Endothelial cell of umbilical vein (primary cell): Measurements from ENCODE around the gene MCUR1. TPM values are rescaled to one million over a fixed set of nuclear protein-coding genes. Genes with fewer than 3 reads are reported as not detected.

Experiments
- BruUV-seq: library from RNA; stranded (reverse); fragments of 400-500 nt; replicated peaks from 2 replicates; lab custom pipeline; 2021; lab: Mats Ljungman, UMichigan
- CTCF ChIA-PET: fragments of 300-600, 350-600 bp; sonication (Branson Sonifier 250); formaldehyde crosslinking; loops from one replicate; lab custom pipeline; 2021; ENCODE audit warnings: antibody characterized with exemption, inconsistent platforms; lab: Charles Lee
- POLR2A ChIA-PET: fragments of 300-600, 350-600 bp; sonication (Branson Sonifier 250); formaldehyde crosslinking; loops from one replicate; lab custom pipeline; 2021; ENCODE audit warnings: antibody characterized with exemption, inconsistent platforms; lab: Charles Lee
- DNase-seq: peaks from one replicate; pipeline ENCODE4 v3.0.0-alpha.2; 2011; ENCODE audit warnings: low read depth, low spot score
- FAIRE-seq: peaks from 2 replicates; lab custom pipeline; 2011; peaks lifted over from hg19 to GRCh38; lab: Jason Lieb, UNC
- H2AFZ ChIP-seq: 2 replicates; pipeline ENCODE4 v1.6.0; 2012; ENCODE audit warnings: low read depth, low read length, control low read depth, inconsistent platforms
- H3K27ac ChIP-seq: 2 replicates; pipeline ENCODE4 v1.5.1; 2011; ENCODE audit warnings: low read depth, mild to moderate bottlenecking, control low read depth, low read length, moderate library complexity; ENCODE audit not compliant: insufficient read depth
- H3K27me3 ChIP-seq, 2 experiments: 2 replicates each; pipeline versions ENCODE4 v1.6.0 to v1.6.1; 2011; ENCODE audit warnings: low read length in 2 of 2, mixed read lengths in 1 of 2; ENCODE audit not compliant: control insufficient read depth in 2 of 2, insufficient read depth in 2 of 2
- H3K36me3 ChIP-seq, 2 experiments: 2 replicates in 1 of 2; 3 replicates in 1 of 2; pipeline ENCODE4 v1.5.1; 2011; ENCODE audit warnings: low read length in 2 of 2, mild to moderate bottlenecking in 1 of 2, moderate library complexity in 1 of 2; ENCODE audit not compliant: control insufficient read depth in 2 of 2, insufficient read depth in 2 of 2; ENCODE audit errors: extremely low read depth in 1 of 2
- H3K4me1 ChIP-seq: 3 replicates; pipeline ENCODE4 v1.5.1; 2011; ENCODE audit warnings: mild to moderate bottlenecking, low read length; ENCODE audit not compliant: control insufficient read depth, insufficient read depth; ENCODE audit errors: extremely low read depth
- H3K4me2 ChIP-seq: 2 replicates; pipeline ENCODE4 v1.6.1; 2011; ENCODE audit warnings: low read length, control low read depth, mixed read lengths; ENCODE audit not compliant: insufficient read depth
- H3K4me3 ChIP-seq, 3 experiments: fragments of 200-600 bp in 1 of 3; sonication (generic), shearing (Covaris generic) in 1 of 3; replicated peaks in 1 of 3; 2 replicates each; pipeline ENCODE4 v1.5.1; 2011 to 2016; ENCODE audit warnings: control low read depth in 3 of 3, low read length in 3 of 3, mild to moderate bottlenecking in 2 of 3, inconsistent platforms in 1 of 3, low read depth in 1 of 3, moderate library complexity in 1 of 3; ENCODE audit not compliant: insufficient read depth in 1 of 3
- H3K79me2 ChIP-seq: 2 replicates; pipeline ENCODE4 v1.6.0; 2012; ENCODE audit warnings: low read length, inconsistent platforms; ENCODE audit not compliant: control insufficient read depth, insufficient read depth
- H3K9ac ChIP-seq: replicated peaks from 2 replicates; pipeline ENCODE3; 2011; ENCODE audit warnings: low read length, control low read depth; ENCODE audit not compliant: insufficient read depth; ENCODE audit errors: extremely low read depth
- H3K9me1 ChIP-seq: replicated peaks from 3 replicates; pipeline ENCODE4 v1.6.0; 2011; ENCODE audit warnings: mild to moderate bottlenecking, low read length; ENCODE audit not compliant: control insufficient read depth, insufficient read depth; ENCODE audit errors: extremely low read depth
- H3K9me3 ChIP-seq: replicated peaks from 2 replicates; pipeline ENCODE4 v1.5.1; 2012; ENCODE audit warnings: low read length, inconsistent platforms; ENCODE audit not compliant: control insufficient read depth, insufficient read depth
- H4K20me1 ChIP-seq: replicated peaks from 2 replicates; pipeline ENCODE3; 2011; ENCODE audit warnings: mild to moderate bottlenecking, low read length; ENCODE audit not compliant: control insufficient read depth, insufficient read depth; ENCODE audit errors: extremely low read depth
- CTCF ChIP-seq, 2 donors: IDR thresholded peaks; 1 replicate in 1 of 2; 2 replicates in 1 of 2; pipeline ENCODE4 v1.5.1; 2011; ENCODE audit warnings: low read length in 2 of 2, mild to moderate bottlenecking in 2 of 2, moderate library complexity in 2 of 2, control low read depth in 1 of 2, inconsistent platforms in 1 of 2, low read depth in 1 of 2; ENCODE audit not compliant: insufficient read depth in 1 of 2; ENCODE audit errors: extremely low read depth in 1 of 2
- EZH2 ChIP-seq: IDR thresholded peaks from 2 replicates; pipeline ENCODE4 v1.6.1; 2012; ENCODE audit warnings: borderline replicate concordance, low read depth, mild to moderate bottlenecking, moderate library complexity, low read length, inconsistent platforms; ENCODE audit not compliant: severe bottlenecking
- FOS ChIP-seq: IDR thresholded peaks from 2 replicates; pipeline ENCODE4 v1.6.1; 2011; ENCODE audit warnings: mild to moderate bottlenecking, low read length, moderate library complexity, borderline replicate concordance; ENCODE audit not compliant: insufficient read depth
- GATA2 ChIP-seq: IDR thresholded peaks from 2 replicates; pipeline ENCODE4 v1.7.0; 2011; ENCODE audit warnings: low read depth, mild to moderate bottlenecking, moderate library complexity, mixed read lengths, low read length; ENCODE audit not compliant: insufficient read length, insufficient read depth
- JUN ChIP-seq: IDR thresholded peaks from 2 replicates; pipeline ENCODE4 v1.6.1; 2011; ENCODE audit warnings: borderline replicate concordance, low read depth; ENCODE audit not compliant: insufficient read length, insufficient read depth
- MAX ChIP-seq: IDR thresholded peaks from 2 replicates; pipeline ENCODE4 v1.6.1; 2011; ENCODE audit not compliant: insufficient read depth, insufficient read length
- MYC ChIP-seq: IDR thresholded peaks from one replicate; pipeline ENCODE4 v1.6.1; 2011; ENCODE audit warnings: mild to moderate bottlenecking, low read depth, low read length
- POLR2A ChIP-seq: IDR thresholded peaks from 2 replicates; pipeline ENCODE4 v1.6.1; 2012; ENCODE audit warnings: low read depth, mild to moderate bottlenecking, control low read depth, low read length
- POLR2AphosphoS5 ChIP-seq: IDR thresholded peaks from 2 replicates; pipeline ENCODE4 v1.6.1; 2012; ENCODE audit warnings: low read depth, mild to moderate bottlenecking, control low read depth, low read length, moderate library complexity; ENCODE audit not compliant: insufficient read depth
- dilution Hi-C: fragments of 300-500 bp; cut with MboI; formaldehyde crosslinking; loops from one replicate; pipeline ENCODE4 v1.15.0; 2019; ENCODE audit warnings: low sequenced_read_pairs; ENCODE audit not compliant: extremely low pct_ligation_motif_present
- intact Hi-C: fragments of 100-400 bp; cut with micrococcal nuclease; formaldehyde crosslinking; loops from one replicate; pipeline ENCODE4 v1.10.0; 2022
- polyA plus RNA-seq, 4 experiments: library from polyadenylated mRNA; depleted of rRNA in 3 of 4; stranded (reverse) in 3 of 4; unstranded in 1 of 4; fragments of >200 nt; gene quantifications; 2 replicates each; pipeline versions ENCODE4 v1.2.1 to v1.2.3, GENCODE V29; 2011 to 2012; ENCODE audit warnings: missing spikeins in 1 of 4
- total RNA-seq: library from RNA; stranded (reverse); gene quantifications from 2 replicates; pipeline ENCODE4 v1.2.3, GENCODE V29; 2021

MCUR1 gene
- total and polyA plus RNA-seq, 2 donors (not counting 3 experiments of a cell fraction or from before 2014, with no cell fraction given), result 6.2 to 21.2 TPM

- intact Hi-C loops (no loop called here), dilution Hi-C loops (no loop called here)
- Histone ChIP-seq H3K27ac (no peak overlapping the region), H3K4me3 (no peak overlapping the region), H3K4me2 (no peak overlapping the region), H3K9me3 (no peaks in the 10 kb centered on the region), H3K9ac (no peak overlapping the region), H3K36me3 (no peaks in the 10 kb centered on the region), H3K79me2 (no peaks in the 10 kb centered on the region), H2AFZ (no peak overlapping the region), H3K4me1 (no peaks in the 10 kb centered on the region), H3K27me3 (peaks cover 0 to 1% of the 10 kb centered on the region in 2 experiments), H4K20me1 (no peaks in the 10 kb centered on the region), H3K9me1 (no peaks in the 10 kb centered on the region)
- DNase-seq, result no peak
- FAIRE-seq, result no peak
- BruUV-seq, result no TSS peak
- no peak for TF ChIP-seq EZH2
- no peak for TF ChIP-seq MYC
- no peak for TF ChIP-seq CTCF (IDR thresholded peaks at IDR 0.05; ENCODE audit: extremely low read depth in 1 of 2, insufficient read depth in 1 of 2, low read depth in 1 of 2, low read length in 2 of 2)
- no peak for TF ChIP-seq GATA2
- no peak for TF ChIP-seq MAX
- no peak for TF ChIP-seq FOS
- TF ChIP-seq JUN, result no peak
- no peak for TF ChIP-seq POLR2A
- TF ChIP-seq POLR2AphosphoS5, result no peak
- ChIA-PET POLR2A (no interaction called here), CTCF (interaction anchor here (1.2 kb wide), 1 partner anchor 142 kb away, joined by 3 read pairs; no protein-coding TSS in a partner anchor)
These were observed 48.1 kb downstream of the MCUR1 start for GRCh38 chr6:13766201-13766634.
